PC-3 (cell line): ENCODE results near the gene HUWE1. TPM values are rescaled to one million over a fixed set of nuclear protein-coding genes. Genes with fewer than 3 reads are reported as not detected.

Source experiments
- ATAC-seq: fragments of 200-7000 bp; cut with Tn5 transposase; 2 replicates; pipeline ENCODE4 v1.9.1; 2020; ENCODE audit warnings: mild to moderate bottlenecking, moderate library complexity
- BruUV-seq: library from RNA; stranded (reverse); fragments of 400-500 nt; replicated peaks from 2 replicates; lab custom pipeline; 2021; lab: Mats Ljungman, UMichigan
- CTCF ChIA-PET: fragments of 300-600 bp; sonication (Branson Sonifier 250); formaldehyde crosslinking; loops from one replicate; lab custom pipeline; 2022; ENCODE audit warnings: antibody characterized with exemption; lab: Charles Lee
- POLR2A ChIA-PET: fragments of 300-600 bp; sonication (Branson Sonifier 250); formaldehyde crosslinking; loops from one replicate; lab custom pipeline; 2022; ENCODE audit warnings: antibody characterized with exemption; ENCODE audit not compliant: unreplicated experiment; lab: Charles Lee
- DNase-seq: peaks from one replicate; pipeline ENCODE4 v3.0.0-alpha.2; 2015
- H2AFZ ChIP-seq: fragments of 300-600 bp; sonication (generic); 2 replicates; pipeline ENCODE4 v1.6.0; 2016; ENCODE audit warnings: antibody characterized with exemption, low read length
- H3F3A ChIP-seq: fragments of 300-600 bp; sonication (generic); one replicate; pipeline ENCODE4 v1.6.0; 2017; ENCODE audit warnings: antibody characterized with exemption, low read length, control low read depth, mild to moderate bottlenecking; ENCODE audit not compliant: unreplicated experiment
- H3K27ac ChIP-seq: fragments of 300-600 bp; sonication (generic); 2 replicates; pipeline ENCODE4 v1.5.1; 2016; ENCODE audit warnings: mild to moderate bottlenecking, low read length
- H3K27me3 ChIP-seq: fragments of 300-600 bp; sonication (generic); 2 replicates; pipeline ENCODE4 v1.6.1; 2016; ENCODE audit warnings: low read length, mixed read lengths
- H3K36me3 ChIP-seq: fragments of 300-600 bp; sonication (generic); 2 replicates; pipeline ENCODE4 v1.6.1; 2016; ENCODE audit warnings: low read depth, mixed run types, low read length, mixed read lengths
- H3K4me1 ChIP-seq: fragments of 300-600 bp; sonication (generic); 2 replicates; pipeline ENCODE4 v1.5.1; 2016; ENCODE audit warnings: low read length; ENCODE audit not compliant: insufficient read depth
- H3K4me2 ChIP-seq: fragments of 300-600 bp; sonication (generic); 2 replicates; pipeline ENCODE4 v1.6.0; 2016; ENCODE audit warnings: low read length
- H3K4me3 ChIP-seq: fragments of 300-600 bp; sonication (generic); 2 replicates; pipeline ENCODE4 v1.5.1; 2016; ENCODE audit warnings: mild to moderate bottlenecking, low read length, mixed read lengths
- H3K79me2 ChIP-seq: fragments of 300-600 bp; sonication (generic); 2 replicates; pipeline ENCODE4 v1.6.1; 2017; ENCODE audit warnings: low read length, mixed read lengths
- H3K9ac ChIP-seq: fragments of 300-600 bp; sonication (generic); 2 replicates; pipeline ENCODE4 v1.6.0; 2016; ENCODE audit warnings: mild to moderate bottlenecking, low read length
- H3K9me2 ChIP-seq: fragments of 300-600 bp; sonication (generic); replicated peaks from 2 replicates; pipeline ENCODE4 v1.6.1; 2016; ENCODE audit warnings: mixed run types, low read length, mixed read lengths
- H3K9me3 ChIP-seq: fragments of 300-600 bp; sonication (generic); 2 replicates; pipeline ENCODE4 v1.6.1; 2016; ENCODE audit warnings: low read length, mixed read lengths
- H4K20me1 ChIP-seq: fragments of 300-600 bp; sonication (generic); 2 replicates; pipeline ENCODE4 v1.6.1; 2016; ENCODE audit warnings: low read length, mixed read lengths
- EZH2 ChIP-seq: fragments of 300-600 bp; sonication (generic); IDR thresholded peaks from one replicate; pipeline ENCODE4 v1.6.1; 2017; ENCODE audit warnings: antibody characterized with exemption, mild to moderate bottlenecking, low read length; ENCODE audit not compliant: unreplicated experiment
- EZH2phosphoT487 ChIP-seq: fragments of 300-600 bp; sonication (generic); IDR thresholded peaks from 2 replicates; pipeline ENCODE4 v1.6.1; 2018; ENCODE audit warnings: mild to moderate bottlenecking, antibody characterized with exemption, low read length, borderline replicate concordance
- intact Hi-C: fragments of 100-400 bp; cut with micrococcal nuclease; formaldehyde crosslinking; loops from 2 replicates; pipeline ENCODE4 v1.9.0; 2023
- total RNA-seq: library from RNA; depleted of rRNA; stranded (reverse); fragments of >200 nt; gene quantifications from 2 replicates; pipeline ENCODE4 v1.2.3, GENCODE V29; 2014
- TF ChIP-seq, protein P1 (sequence below): fragments of 300-600 bp; sonication (generic); conservative IDR thresholded peaks from 2 replicates; pipeline ENCODE4 v1.5.1; 2017; ENCODE audit warnings: antibody characterized with exemption, low read depth, mild to moderate bottlenecking, low read length

HUWE1 gene
- total RNA-seq, 1 experiment from 2014 or later = 206 TPM

- intact Hi-C loops = loop anchor here (5.0 kb wide), 1 partner anchor 358 kb away; the partner anchor contains the start of gene PHF8
- Histone ChIP-seq H3K36me3 (peaks cover 20% of the 10 kb centered on the region), H3K27me3 (no peaks in the 10 kb centered on the region), H3K4me2 (peak overlapping the region; percentile 94), H3K4me1 (peaks cover 17% of the 10 kb centered on the region), H2AFZ (peak overlapping the region; percentile 68), H3F3A (no peaks in the 10 kb centered on the region), H3K9ac (peak overlapping the region; percentile 100), H3K4me3 (peak overlapping the region; percentile 77), H4K20me1 (peaks cover 25% of the 10 kb centered on the region), H3K27ac (peak overlapping the region; percentile 77), H3K9me3 (no peaks in the 10 kb centered on the region), H3K79me2 (peaks cover 63% of the 10 kb centered on the region), H3K9me2 (no peaks in the 10 kb centered on the region)
- TF ChIP-seq EZH2phosphoT487 (no peak), EZH2 (no peak)
- TF ChIP-seq, protein P1, sequence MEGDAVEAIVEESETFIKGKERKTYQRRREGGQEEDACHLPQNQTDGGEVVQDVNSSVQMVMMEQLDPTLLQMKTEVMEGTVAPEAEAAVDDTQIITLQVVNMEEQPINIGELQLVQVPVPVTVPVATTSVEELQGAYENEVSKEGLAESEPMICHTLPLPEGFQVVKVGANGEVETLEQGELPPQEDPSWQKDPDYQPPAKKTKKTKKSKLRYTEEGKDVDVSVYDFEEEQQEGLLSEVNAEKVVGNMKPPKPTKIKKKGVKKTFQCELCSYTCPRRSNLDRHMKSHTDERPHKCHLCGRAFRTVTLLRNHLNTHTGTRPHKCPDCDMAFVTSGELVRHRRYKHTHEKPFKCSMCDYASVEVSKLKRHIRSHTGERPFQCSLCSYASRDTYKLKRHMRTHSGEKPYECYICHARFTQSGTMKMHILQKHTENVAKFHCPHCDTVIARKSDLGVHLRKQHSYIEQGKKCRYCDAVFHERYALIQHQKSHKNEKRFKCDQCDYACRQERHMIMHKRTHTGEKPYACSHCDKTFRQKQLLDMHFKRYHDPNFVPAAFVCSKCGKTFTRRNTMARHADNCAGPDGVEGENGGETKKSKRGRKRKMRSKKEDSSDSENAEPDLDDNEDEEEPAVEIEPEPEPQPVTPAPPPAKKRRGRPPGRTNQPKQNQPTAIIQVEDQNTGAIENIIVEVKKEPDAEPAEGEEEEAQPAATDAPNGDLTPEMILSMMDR = no peak
- ChIA-PET POLR2A (interaction anchor here (0.6 to 0.9 kb wide), 2 partner anchors 10 to 198 kb away, joined by 3 to 8 read pairs; no protein-coding TSS in a partner anchor), CTCF (interaction anchor here (0.6 kb wide), 1 partner anchor 845 kb away, joined by 3 read pairs; the partner anchor contains the start of gene GNL3L)
- DNase-seq (peak; percentile 7), ATAC-seq (peak; percentile 70; the same call in 1 of the 2 replicates)
- no TSS peak for BruUV-seq
Measured at GRCh38 chrX:53684415-53685192, 1.9 kb downstream of the HUWE1 start.

DNA sequence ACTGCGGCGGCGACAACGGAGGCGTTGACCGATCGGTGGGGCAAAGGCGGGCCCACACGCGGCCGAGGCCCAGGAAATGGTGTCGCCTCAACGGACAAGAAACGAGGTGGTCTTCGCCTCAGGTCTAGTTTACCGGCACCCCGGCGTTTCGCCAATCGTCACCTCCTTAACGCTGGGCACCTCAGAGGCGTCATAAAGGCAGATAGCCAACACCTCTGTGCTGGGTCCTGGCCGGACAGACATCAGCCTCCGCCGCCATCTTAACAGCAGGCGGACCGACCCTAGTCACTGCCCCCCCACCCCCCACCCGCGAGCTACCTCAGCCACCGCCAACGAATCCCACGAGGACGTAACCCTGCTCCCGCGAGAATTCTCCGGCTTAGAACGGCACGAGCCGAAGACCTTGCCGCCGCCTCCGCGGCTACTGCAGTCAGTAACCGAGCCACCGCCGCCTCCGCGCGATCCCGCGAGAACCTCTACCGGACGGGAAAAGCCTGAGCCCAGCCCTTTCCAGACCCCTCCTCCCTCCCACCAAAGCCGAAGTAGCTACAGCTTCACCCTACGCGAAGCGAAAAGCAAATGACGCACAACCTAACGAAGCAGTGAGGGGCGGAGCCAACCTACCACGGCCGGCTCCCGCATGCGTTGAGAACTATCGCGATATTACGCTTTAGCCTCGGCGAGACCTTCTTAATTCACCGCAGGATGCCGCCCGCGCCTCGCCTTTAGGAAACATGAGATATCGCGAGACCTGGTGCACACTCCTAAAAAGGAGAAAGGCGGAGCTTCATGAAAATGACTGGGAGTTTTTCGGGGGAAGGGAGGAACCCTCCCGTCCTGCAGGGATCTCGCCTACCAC, 2.7 kb downstream of the HUWE1 start:
- peak; percentile 70 for ATAC-seq

More for the DNA sequence above, 2.7 kb downstream of the HUWE1 start:
- no peaks in the 10 kb centered on the region for H3F3A ChIP-seq
- peaks cover 28% of the 10 kb centered on the region for H4K20me1 ChIP-seq
- peaks cover 71% of the 10 kb centered on the region for H3K79me2 ChIP-seq
- POLR2A ChIA-PET = interaction anchor here (0.5 to 0.9 kb wide), 3 partner anchors 9 to 198 kb away, joined by 3 to 8 read pairs (median 5); no protein-coding TSS in a partner anchor
- H3K36me3 ChIP-seq = peaks cover 27% of the 10 kb centered on the region
- TF ChIP-seq EZH2phosphoT487 = no peak
- TF ChIP-seq, protein P1 = no peak
- TSS peak; percentile 86 for BruUV-seq
- H3K4me1 ChIP-seq = peaks cover 17% of the 10 kb centered on the region
- peak overlapping the region; percentile 87 for H3K27ac ChIP-seq
- no peaks in the 10 kb centered on the region for H3K9me2 ChIP-seq
- peak overlapping the region; percentile 100 for H3K9ac ChIP-seq
- CTCF ChIA-PET = interaction anchor here (0.6 kb wide), 1 partner anchor 846 kb away, joined by 3 read pairs; the partner anchor contains the start of gene GNL3L
- DNase-seq = peak; percentile 99
- intact Hi-C loops = loop anchor here (5.0 kb wide), 1 partner anchor 359 kb away; the partner anchor contains the start of gene PHF8
- peak overlapping the region; percentile 96 for H3K4me3 ChIP-seq
- H2AFZ ChIP-seq = peak overlapping the region; percentile 54; the same call in 1 of the 2 replicates
- peak overlapping the region; percentile 98 for H3K4me2 ChIP-seq
- no peaks in the 10 kb centered on the region for H3K27me3 ChIP-seq
- H3K9me3 ChIP-seq = no peaks in the 10 kb centered on the region
